Stimulated activated CD8-positive, alpha-beta memory T cell treated with anti-CD3 and anti-CD28 coated beads, Interleukin-4, amount 100 ng/mL, for 1 hour (primary cell): ENCODE measurements around the gene DFFA.
"Not testable (repeated sequence)": the region's sequence is repeated elsewhere in the genome, so short reads cannot be mapped to it uniquely, and the experiment has no call there.

ENCODE experiments used
- DNase-seq, 2 donors: peaks; one replicate each; pipeline ENCODE4 v3.0.0-alpha.2; 2020; ENCODE audit warnings: low read depth in 2 of 2, low spot score in 1 of 2

The DFFA gene

DNA sequence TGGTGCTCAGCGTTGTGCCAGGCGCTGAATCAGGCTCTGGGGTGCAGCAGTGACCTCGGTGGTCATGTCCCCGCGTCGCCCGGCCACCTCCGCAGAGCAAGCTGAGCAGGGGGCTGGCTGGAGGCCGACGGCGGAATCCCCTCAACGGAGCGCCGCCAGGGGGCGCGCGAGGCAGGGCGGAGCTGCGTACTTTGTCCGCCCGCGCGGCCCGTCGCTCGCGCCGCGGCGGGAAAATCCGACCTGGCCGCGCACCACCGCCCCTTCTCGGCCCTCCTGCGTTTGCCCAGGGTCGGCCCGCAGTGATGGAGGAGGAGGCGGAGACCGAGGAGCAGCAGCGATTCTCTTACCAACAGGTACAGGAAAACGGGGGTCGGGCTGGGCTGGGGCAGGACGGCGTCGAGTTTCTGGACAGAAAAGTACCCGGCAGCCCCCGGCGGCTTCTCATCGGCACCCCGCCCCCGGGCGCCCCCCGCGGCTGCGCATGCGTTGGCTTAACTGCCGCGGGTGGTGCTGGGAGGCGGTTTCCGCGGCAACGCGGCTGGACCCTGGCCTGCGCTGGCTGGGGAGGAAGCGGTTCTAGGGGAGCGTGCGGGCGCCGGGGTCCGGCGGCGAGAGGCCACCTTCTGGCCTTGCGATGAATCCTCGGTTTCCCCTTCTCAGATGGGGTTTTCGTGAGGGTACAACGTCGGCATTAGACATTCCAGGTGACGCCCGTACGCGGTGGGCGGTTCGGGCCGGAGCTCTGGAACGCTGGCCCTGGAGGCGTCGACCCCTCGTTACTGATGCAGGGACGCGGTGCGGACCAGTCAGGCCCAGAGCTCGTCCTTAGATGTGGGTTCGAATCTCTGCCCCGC lies 41.9 kb downstream of the DFFA start, which contains the start of gene CENPS:
TSS of gene CENPS (plus strand) at position 218 of the 854 bp plus-strand sequence. CDS start at position 303, 85 bp downstream.
- DNase-seq, result peak; percentile 86

DNA sequence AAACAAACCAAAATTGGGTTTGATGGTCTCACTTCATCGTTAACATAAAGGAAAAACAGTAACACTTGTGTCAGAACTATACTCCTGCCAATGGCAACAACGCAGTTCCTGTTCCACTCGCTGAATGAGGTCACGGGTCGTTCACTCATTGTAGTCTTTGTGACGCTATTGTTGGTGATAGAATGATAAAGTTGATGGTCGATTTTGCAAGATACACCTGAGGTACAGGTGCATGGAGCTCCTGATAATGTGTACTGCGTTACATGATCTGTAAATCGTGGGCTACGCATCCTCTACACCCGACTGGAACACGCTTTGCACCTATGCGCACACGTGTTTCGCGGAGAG lies 42.5 kb downstream of the DFFA start:
- no peak for DNase-seq

DNA sequence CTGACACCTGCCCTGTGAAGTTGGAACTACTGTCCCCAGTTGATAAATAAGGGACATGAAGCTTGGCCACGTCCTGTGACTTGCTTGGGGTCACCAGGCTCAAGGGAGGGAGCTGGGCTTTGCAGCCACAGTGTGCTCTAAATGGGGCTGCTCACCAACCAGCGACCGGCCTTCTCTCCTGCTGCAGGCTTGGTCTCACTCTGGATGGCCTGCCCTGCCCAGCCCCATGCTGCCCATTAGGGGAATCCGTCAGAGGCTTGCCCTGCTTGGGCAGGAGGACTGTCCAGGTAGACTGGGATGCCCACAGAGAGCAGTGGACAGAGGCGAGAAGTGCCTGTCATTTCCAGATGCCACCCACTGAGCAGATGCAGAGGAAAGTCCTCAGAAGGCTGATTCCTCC lies 43.3 kb downstream of the DFFA start:
- no peak for DNase-seq

DNA sequence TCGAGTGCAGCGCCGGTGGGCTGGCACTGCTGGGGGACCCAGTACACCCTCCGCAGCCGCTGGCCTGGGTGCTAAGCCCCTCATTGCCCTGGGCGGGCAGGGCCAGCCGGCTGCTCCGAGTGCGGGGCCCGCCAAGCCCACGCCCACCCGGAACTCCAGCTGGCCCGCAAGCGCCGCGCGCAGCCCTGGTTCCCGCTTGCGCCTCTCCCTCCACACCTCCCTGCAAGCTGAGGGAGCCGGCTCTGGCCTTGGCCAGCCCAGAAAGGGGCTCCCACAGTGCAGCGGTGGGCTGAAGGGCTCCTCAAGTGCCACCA lies 45.8 kb downstream of the DFFA start:
- DNase-seq, result not testable (repeated sequence)

DNA sequence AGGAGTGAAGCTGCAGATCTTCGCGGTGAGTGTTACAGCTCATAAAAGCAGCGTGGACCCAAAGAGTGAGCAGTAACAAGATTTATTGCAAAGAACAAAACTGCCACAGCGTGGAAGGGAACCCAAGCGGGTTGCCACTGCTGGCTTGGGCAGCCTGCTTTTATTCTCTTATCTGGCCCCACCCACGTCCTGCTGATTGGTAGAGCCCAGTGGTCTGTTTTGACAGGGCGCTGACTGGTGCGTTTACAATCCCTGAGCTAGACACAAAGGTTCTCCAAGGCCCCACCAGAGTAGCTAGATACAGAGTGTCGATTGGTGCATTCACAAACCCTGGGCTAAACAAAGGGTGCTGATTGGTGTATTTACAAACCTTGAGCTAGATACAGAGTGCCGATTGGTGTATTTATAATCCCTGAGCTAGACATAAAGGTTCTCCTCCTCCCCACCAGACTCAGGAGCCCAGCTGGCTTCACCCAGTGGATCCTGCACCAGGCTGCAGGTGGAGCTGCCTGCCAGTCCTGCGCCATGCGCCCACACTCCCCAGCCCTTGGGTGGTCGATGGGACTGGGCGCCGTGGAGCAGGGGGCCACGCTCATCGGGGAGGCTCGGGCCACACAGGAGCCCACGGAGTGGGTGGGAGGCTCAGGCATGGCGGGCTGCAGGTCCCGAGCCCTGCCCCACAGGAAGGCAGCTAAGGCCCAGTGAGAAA lies 46.3 kb downstream of the DFFA start:
- not testable (repeated sequence) for DNase-seq

DNA sequence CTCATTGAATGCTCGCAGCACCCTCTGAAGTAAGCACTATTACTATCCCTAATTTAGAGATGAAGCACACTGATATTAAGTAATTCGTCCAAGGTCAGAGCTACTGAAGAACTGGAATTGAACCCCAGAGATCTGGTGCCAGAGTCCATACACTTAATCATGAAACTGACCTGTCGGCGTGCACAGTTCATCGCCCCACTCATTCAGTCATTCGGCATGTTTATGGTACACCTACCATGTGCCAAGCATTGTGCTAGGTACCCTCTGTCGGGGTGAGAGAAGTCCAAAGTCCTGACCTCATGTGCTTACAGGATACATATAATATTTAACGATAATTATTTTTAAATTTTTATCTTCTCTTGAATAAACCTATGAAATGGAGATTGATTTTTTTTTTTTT lies 47.7 kb downstream of the DFFA start:
- DNase-seq, result no peak

DNA sequence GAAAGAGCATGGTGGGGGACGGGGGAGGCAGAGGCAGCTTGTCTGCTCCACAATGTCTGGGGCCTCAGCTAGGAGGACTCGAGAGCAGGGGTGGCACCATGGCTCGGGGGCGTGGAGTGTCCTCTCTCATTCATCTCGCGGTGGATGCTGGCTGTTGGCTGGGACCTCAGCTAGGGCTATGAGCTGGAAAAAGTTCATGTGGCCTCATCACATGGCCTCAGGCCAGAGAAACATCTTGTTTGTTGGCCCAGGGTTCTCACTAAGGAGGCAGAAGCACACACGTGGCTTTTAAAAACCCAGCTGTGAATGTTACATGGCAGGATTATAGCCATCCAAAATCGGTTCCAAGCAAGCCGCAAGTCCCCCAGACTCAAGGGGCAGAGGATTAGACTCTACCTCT lies 48.3 kb downstream of the DFFA start:
- no peak for DNase-seq

DNA sequence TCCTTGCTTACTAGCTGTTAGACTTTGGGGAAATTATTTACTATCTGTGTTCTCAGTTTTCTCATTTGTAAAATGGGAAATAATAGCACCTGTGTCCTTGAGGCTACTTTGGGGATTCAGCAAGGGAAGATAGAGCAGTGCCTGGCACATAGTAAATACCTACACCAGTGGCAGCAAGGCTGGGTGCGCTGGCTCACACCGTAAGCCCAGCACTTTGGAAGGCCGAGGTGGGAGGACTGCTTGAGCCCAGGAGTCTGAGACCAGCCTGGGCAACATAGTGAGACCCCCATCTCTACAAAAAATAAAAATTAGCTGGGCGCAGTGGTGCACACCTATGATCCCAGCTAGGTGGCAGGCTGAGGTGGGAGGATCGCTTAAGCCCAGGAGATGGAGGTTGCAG lies 50.7 kb downstream of the DFFA start:
- no peak for DNase-seq

DNA sequence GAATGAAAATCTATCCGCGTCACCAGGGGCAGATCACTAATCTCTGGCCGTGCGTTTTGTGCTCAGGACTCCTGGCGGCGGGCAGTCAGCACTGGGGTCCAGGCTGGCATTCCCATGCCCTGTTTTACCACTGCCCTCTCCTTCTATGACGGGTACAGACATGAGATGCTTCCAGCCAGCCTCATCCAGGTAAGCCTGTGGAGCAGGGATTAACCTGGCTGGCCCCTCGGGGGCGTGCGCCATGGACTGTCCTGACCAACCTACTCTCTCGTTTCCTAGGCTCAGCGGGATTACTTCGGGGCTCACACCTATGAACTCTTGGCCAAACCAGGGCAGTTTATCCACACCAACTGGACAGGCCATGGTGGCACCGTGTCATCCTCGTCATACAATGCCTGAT lies 53.0 kb downstream of the DFFA start:
- no peak for DNase-seq

DNA sequence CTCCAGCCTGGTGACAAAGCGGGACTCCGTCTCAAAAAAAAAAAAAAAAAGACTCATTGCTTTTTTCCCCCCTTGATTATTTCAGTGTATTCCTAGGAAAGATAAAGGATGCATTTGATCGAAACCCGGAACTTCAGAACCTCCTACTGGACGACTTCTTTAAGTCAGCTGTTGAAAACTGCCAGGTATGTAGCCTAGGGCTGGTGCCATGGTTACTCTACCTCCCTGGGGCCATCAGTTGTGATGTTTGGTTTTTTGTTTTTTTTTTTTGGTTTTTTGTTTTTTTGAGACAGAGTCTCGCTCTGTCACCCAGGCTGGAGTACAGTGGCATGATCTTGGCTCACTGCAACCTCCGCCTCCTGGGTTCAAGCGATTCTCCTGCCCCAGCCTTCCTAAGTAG lies 53.6 kb downstream of the DFFA start:
- DNase-seq, result not testable (repeated sequence)

DNA sequence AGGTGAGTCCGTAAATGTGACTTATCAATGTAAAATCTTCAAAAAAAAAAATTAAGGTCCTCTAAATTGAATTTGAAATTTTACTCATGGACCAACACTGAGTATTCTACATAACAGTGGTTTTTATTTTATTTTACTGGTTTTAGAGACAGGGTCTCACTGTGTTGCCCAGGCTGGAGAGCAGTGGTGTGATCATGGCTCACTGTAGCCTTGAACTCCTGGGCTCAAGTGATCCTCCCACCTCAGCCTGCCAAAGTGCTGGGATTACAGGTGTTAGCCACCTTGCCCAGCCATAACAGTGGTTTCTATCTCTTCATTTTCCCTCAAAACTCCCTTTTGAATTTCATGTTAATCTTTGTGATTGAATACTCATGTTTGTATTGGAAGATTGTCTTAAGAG lies 56.4 kb downstream of the DFFA start:
- not testable (repeated sequence) for DNase-seq

DNA sequence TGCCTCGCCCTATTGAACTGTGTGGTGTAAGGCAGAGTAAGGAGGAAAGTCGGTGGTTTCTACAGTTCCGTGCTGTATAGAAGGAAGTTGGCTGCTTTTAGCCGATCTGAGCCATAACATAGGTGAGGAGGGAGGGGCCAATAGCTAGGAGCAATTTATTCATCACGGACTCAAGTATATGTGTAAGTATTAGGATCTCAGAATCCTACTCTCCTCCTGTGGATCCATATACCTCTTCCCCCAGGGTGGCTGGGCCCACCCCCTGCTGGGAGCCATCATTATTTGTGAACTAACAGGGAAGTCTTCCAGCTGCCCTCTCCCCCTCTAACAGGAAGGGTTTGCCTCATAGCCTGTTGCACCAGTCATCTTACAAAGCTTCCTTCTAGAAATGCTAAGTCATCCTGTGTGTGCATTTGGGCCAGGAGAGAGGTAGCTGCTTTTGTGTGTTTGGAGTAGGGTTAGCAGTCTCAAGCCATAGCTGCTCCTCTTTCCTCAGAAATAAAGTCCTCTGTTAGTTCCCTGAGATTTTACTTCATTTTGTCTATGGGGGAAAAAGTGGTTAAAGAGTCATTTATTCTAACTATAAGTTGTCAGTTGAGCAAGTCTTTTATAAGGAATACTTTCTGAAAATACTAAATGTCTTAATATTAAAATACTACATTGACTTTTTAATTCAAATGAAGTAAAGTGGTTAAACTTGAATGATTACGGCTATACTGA lies 57.0 kb downstream of the DFFA start:
- no peak for DNase-seq

DNA sequence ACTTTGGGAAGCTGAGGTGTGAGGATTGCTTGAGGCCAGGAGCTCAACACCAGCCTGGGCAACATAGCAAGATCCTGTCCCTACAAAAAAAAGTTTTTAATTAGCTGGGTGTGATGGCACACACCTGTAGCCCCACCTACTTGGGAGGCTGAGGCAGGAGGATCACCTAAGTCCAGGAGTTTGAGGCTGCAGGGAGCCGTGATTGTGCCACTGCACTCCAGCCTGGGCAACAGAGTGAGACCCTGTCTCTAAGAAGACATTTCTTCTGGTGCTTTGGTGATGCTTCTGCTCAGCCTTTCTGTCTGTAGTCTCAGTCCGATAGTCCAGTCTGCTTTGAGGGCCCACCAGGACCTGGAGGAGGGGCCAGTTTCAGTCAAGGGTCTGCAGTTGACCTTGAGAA lies 65.1 kb downstream of the DFFA start:
- no peak for DNase-seq
